Measurements from ENCODE around the gene RARB. TPM values are rescaled to one million over a fixed set of nuclear protein-coding genes. Genes with fewer than 3 reads are reported as not detected.

Gene RARB
- polyA plus RNA-seq, 1 donor (not counting 4 experiments of a cell fraction or from before 2014, with no cell fraction given) = 0.03 TPM

DNA sequence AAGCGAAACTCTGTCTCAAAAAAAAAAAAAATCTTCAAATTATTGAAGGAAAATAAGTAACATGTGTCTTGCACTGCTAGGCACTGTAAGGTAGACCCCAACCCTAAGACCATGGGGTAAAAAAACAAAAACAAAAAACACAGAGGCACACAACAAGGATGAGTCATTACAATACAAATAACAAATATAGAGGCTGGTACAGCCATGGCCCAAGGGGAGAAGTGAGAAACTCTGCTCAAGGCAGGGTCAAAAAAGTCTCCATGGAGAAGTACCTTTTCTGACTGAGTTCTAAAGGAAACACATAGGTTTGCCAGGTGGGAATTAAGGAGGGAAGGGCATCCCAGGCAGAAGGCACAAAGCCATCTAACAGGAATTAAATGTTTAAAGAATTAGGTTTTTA, 182.1 kb downstream of the RARB start:
- no peak for FAIRE-seq
- Histone ChIP-seq H3K27me3 (ENCODE audit: control insufficient read depth, extremely low read depth, insufficient read depth, low read length) (no peaks in the 10 kb centered on the region), H3K9me1 (ENCODE audit: control insufficient read depth, extremely low read depth, insufficient read depth, low read length) (no peaks in the 10 kb centered on the region), H3K9me3 (ENCODE audit: control insufficient read depth, low read depth, low read length) (no peaks in the 10 kb centered on the region), H4K20me1 (ENCODE audit: control insufficient read depth, extremely low read depth, insufficient read depth, low read length) (no peaks in the 10 kb centered on the region), H3K36me3 (ENCODE audit: control insufficient read depth in 2 of 2, extremely low read depth in 1 of 2, insufficient read depth in 2 of 2, low read length in 2 of 2) (peaks cover 4 to 6% of the 10 kb centered on the region in 2 experiments), H3K79me2 (ENCODE audit: control insufficient read depth, insufficient read depth, low read length) (no peaks in the 10 kb centered on the region), H3K4me3 (ENCODE audit: control insufficient read depth in 2 of 3, extremely low read depth in 1 of 3, insufficient read depth in 2 of 3, low read depth in 1 of 3, low read length in 3 of 3) (no peak overlapping the region), H3K4me2 (ENCODE audit: control insufficient read depth, extremely low read depth, insufficient read depth, low read depth, low read length) (no peak overlapping the region), H2AFZ (ENCODE audit: control insufficient read depth, low read length) (no peak overlapping the region), H3K4me1 (ENCODE audit: control insufficient read depth, extremely low read depth, insufficient read depth, low read length) (no peaks in the 10 kb centered on the region), H3K9ac (ENCODE audit: control insufficient read depth, extremely low read depth, insufficient read depth, low read length) (no peak overlapping the region), H3K27ac (ENCODE audit: control insufficient read depth, insufficient read depth, low read length) (no peak overlapping the region)
- dilution Hi-C loops (cut with MboI; ENCODE audit: extremely low pct_ligation_motif_present, low sequenced_read_pairs) = no loop called here
- DNase-seq (ENCODE audit: low read depth, low spot score) = no peak
- no peak for TF ChIP-seq EZH2 (IDR thresholded peaks at IDR 0.05; ENCODE audit: low read length)
- TF ChIP-seq, protein P1, sequence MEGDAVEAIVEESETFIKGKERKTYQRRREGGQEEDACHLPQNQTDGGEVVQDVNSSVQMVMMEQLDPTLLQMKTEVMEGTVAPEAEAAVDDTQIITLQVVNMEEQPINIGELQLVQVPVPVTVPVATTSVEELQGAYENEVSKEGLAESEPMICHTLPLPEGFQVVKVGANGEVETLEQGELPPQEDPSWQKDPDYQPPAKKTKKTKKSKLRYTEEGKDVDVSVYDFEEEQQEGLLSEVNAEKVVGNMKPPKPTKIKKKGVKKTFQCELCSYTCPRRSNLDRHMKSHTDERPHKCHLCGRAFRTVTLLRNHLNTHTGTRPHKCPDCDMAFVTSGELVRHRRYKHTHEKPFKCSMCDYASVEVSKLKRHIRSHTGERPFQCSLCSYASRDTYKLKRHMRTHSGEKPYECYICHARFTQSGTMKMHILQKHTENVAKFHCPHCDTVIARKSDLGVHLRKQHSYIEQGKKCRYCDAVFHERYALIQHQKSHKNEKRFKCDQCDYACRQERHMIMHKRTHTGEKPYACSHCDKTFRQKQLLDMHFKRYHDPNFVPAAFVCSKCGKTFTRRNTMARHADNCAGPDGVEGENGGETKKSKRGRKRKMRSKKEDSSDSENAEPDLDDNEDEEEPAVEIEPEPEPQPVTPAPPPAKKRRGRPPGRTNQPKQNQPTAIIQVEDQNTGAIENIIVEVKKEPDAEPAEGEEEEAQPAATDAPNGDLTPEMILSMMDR (optimal IDR thresholded peaks at IDR 0.05 in 1 of 3, IDR thresholded peaks at IDR 0.05 in 1 of 3, conservative IDR thresholded peaks at IDR 0.05 in 1 of 3; ENCODE audit: extremely low read depth in 1 of 3, insufficient read depth in 2 of 3, low read length in 3 of 3) = no peak

DNA sequence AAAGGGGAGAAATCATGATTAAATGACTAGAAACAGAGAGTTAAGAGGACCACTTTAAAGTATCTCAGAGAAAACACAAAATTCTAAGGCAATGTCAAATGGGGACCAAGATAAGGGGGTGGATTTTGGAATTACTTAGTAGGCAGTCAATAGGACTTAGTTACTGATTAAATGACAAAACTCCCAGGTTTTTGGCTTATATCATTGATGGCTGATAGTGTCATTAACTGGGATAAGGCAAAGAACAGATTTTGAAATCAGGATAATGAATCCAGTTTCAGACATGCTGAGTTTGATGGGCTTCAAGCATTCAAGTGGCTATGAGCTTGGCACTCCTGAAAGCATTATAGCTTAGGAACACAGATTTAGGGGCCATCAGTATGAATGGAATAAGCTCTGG, 182.7 kb downstream of the RARB start:
- FAIRE-seq = no peak
- H3K4me1 ChIP-seq (ENCODE audit: control insufficient read depth, extremely low read depth, insufficient read depth, low read length) = no peaks in the 10 kb centered on the region
- no peaks in the 10 kb centered on the region for H3K9me3 ChIP-seq (ENCODE audit: control insufficient read depth, low read depth, low read length)
- no peaks in the 10 kb centered on the region for H4K20me1 ChIP-seq (ENCODE audit: control insufficient read depth, extremely low read depth, insufficient read depth, low read length)
- H3K36me3 ChIP-seq (ENCODE audit: control insufficient read depth in 2 of 2, extremely low read depth in 1 of 2, insufficient read depth in 2 of 2, low read length in 2 of 2) = peaks cover 4 to 6% of the 10 kb centered on the region in 2 experiments
- H3K27me3 ChIP-seq (ENCODE audit: control insufficient read depth, extremely low read depth, insufficient read depth, low read length) = no peaks in the 10 kb centered on the region
- TF ChIP-seq EZH2 (IDR thresholded peaks at IDR 0.05; ENCODE audit: low read length) = no peak
- TF ChIP-seq, protein P1 (optimal IDR thresholded peaks at IDR 0.05 in 1 of 3, IDR thresholded peaks at IDR 0.05 in 1 of 3, conservative IDR thresholded peaks at IDR 0.05 in 1 of 3; ENCODE audit: extremely low read depth in 1 of 3, insufficient read depth in 2 of 3, low read length in 3 of 3) = no peak
- no peak overlapping the region for H3K4me2 ChIP-seq (ENCODE audit: control insufficient read depth, extremely low read depth, insufficient read depth, low read depth, low read length)
- no peaks in the 10 kb centered on the region for H3K79me2 ChIP-seq (ENCODE audit: control insufficient read depth, insufficient read depth, low read length)
- DNase-seq (ENCODE audit: low read depth, low spot score) = no peak
- dilution Hi-C loops (cut with MboI; ENCODE audit: extremely low pct_ligation_motif_present, low sequenced_read_pairs) = no loop called here
- no peak overlapping the region for H3K4me3 ChIP-seq (ENCODE audit: control insufficient read depth in 2 of 3, extremely low read depth in 1 of 3, insufficient read depth in 2 of 3, low read depth in 1 of 3, low read length in 3 of 3)
- no peak overlapping the region for H2AFZ ChIP-seq (ENCODE audit: control insufficient read depth, low read length)
- no peak overlapping the region for H3K9ac ChIP-seq (ENCODE audit: control insufficient read depth, extremely low read depth, insufficient read depth, low read length)
- H3K9me1 ChIP-seq (ENCODE audit: control insufficient read depth, extremely low read depth, insufficient read depth, low read length) = no peaks in the 10 kb centered on the region
- no peak overlapping the region for H3K27ac ChIP-seq (ENCODE audit: control insufficient read depth, insufficient read depth, low read length)
